H9 (cell line): Measurements from ENCODE around the gene COX10. TPM values are rescaled to one million over a fixed set of nuclear protein-coding genes. Genes with fewer than 3 reads are reported as not detected.
A peak's percentile ranks its signal among the peaks of the same experiment; 100 is the strongest.

Experiments used
- DNase-seq: peaks from one replicate; pipeline ENCODE4 v3.0.0-alpha.2; 2017
- H2AFZ ChIP-seq: one replicate; pipeline ENCODE4 v1.6.1; 2013; ENCODE audit warnings: mild to moderate bottlenecking, low read length, control low read depth, moderate library complexity
- H2AK5ac ChIP-seq: 2 replicates; pipeline ENCODE4 v1.6.1; 2013; ENCODE audit warnings: low read length, control low read depth, mixed read lengths; ENCODE audit not compliant: insufficient read length
- H2BK120ac ChIP-seq: one replicate; pipeline ENCODE4 v1.6.1; 2013; ENCODE audit warnings: low read depth, mild to moderate bottlenecking, low read length, control low read depth, inconsistent platforms; ENCODE audit not compliant: poor library complexity, severe bottlenecking
- H2BK12ac ChIP-seq: 2 replicates; pipeline ENCODE4 v1.6.1; 2013; ENCODE audit warnings: low read length, control low read depth, mixed read lengths, low read depth; ENCODE audit not compliant: insufficient read length
- H2BK15ac ChIP-seq: 2 replicates; pipeline ENCODE4 v1.6.1; 2013; ENCODE audit warnings: low read depth, low read length, control low read depth
- H2BK20ac ChIP-seq: one replicate; pipeline ENCODE4 v1.6.1; 2013; ENCODE audit warnings: low read depth, mild to moderate bottlenecking, low read length, control low read depth, inconsistent platforms; ENCODE audit not compliant: poor library complexity, severe bottlenecking
- H2BK5ac ChIP-seq: 2 replicates; pipeline ENCODE4 v1.6.1; 2013; ENCODE audit warnings: low read length, control low read depth, mixed read lengths; ENCODE audit not compliant: insufficient read length
- H3K14ac ChIP-seq: 2 replicates; pipeline ENCODE4 v1.6.1; 2013; ENCODE audit warnings: low read length, control low read depth; ENCODE audit not compliant: insufficient read depth
- H3K18ac ChIP-seq: 2 replicates; pipeline ENCODE4 v1.6.1; 2013; ENCODE audit warnings: low read depth, mild to moderate bottlenecking, mixed read lengths, low read length, control low read depth; ENCODE audit not compliant: insufficient read length
- H3K23ac ChIP-seq: 2 replicates; pipeline ENCODE4 v1.6.1; 2013; ENCODE audit warnings: low read length, control low read depth, mixed read lengths, low read depth; ENCODE audit not compliant: insufficient read length
- H3K23me2 ChIP-seq: 2 replicates; pipeline ENCODE4 v1.6.1; 2013; ENCODE audit warnings: low read depth, mild to moderate bottlenecking, mixed read lengths, low read length, control low read depth; ENCODE audit not compliant: insufficient read length, poor library complexity, severe bottlenecking
- H3K27ac ChIP-seq: 2 replicates; pipeline ENCODE4 v1.5.1; 2013; ENCODE audit warnings: low read length, control low read depth, mixed read lengths, low read depth; ENCODE audit not compliant: insufficient read length
- H3K27me3 ChIP-seq: 2 replicates; pipeline ENCODE4 v1.6.1; 2013; ENCODE audit warnings: low read length, control low read depth, inconsistent platforms; ENCODE audit not compliant: insufficient read depth
- H3K4ac ChIP-seq: 2 replicates; pipeline ENCODE4 v1.6.1; 2013; ENCODE audit warnings: low read depth, mild to moderate bottlenecking, control low read depth, inconsistent platforms, low read length, moderate library complexity
- H3K4me1 ChIP-seq: 2 replicates; pipeline ENCODE4 v1.6.1; 2013; ENCODE audit warnings: low read length, control low read depth, inconsistent platforms; ENCODE audit not compliant: insufficient read depth
- H3K4me2 ChIP-seq: 2 replicates; pipeline ENCODE4 v1.6.1; 2013; ENCODE audit warnings: low read length, control low read depth, mixed read lengths; ENCODE audit not compliant: insufficient read length, insufficient read depth
- H3K56ac ChIP-seq: 2 replicates; pipeline ENCODE4 v1.6.1; 2013; ENCODE audit warnings: low read depth, mild to moderate bottlenecking, mixed read lengths, low read length, control low read depth; ENCODE audit not compliant: insufficient read length
- H3K79me1 ChIP-seq: 2 replicates; pipeline ENCODE4 v1.6.1; 2013; ENCODE audit warnings: low read depth, mild to moderate bottlenecking, moderate library complexity, low read length, control low read depth, inconsistent platforms; ENCODE audit not compliant: insufficient read depth, poor library complexity, severe bottlenecking
- H3K79me2 ChIP-seq: 2 replicates; pipeline ENCODE4 v1.6.1; 2013; ENCODE audit warnings: low read length, control low read depth, inconsistent platforms; ENCODE audit not compliant: insufficient read depth
- H3K9ac ChIP-seq: 2 replicates; pipeline ENCODE4 v1.6.1; 2013; ENCODE audit warnings: low read length, control low read depth, mixed read lengths; ENCODE audit not compliant: insufficient read length; ENCODE audit errors: extremely low read depth
- H3K9me3 ChIP-seq: one replicate; pipeline ENCODE4 v1.6.1; 2013; ENCODE audit warnings: low read depth, low read length, inconsistent platforms; ENCODE audit not compliant: control insufficient read depth
- H3T11ph ChIP-seq: one replicate; pipeline ENCODE4 v1.6.1; 2013; ENCODE audit warnings: mild to moderate bottlenecking, low read length, control low read depth, inconsistent platforms
- H4K20me1 ChIP-seq: one replicate; pipeline ENCODE4 v1.6.1; 2013; ENCODE audit not compliant: control insufficient read depth, insufficient read length, insufficient read depth
- H4K5ac ChIP-seq: 2 replicates; pipeline ENCODE4 v1.6.1; 2013; ENCODE audit warnings: low read depth, mild to moderate bottlenecking, mixed read lengths, low read length, control low read depth; ENCODE audit not compliant: insufficient read length
- H4K8ac ChIP-seq: replicated peaks from 2 replicates; pipeline ENCODE4 v1.6.1; 2013; ENCODE audit warnings: low read length, control low read depth, mixed read lengths, low read depth; ENCODE audit not compliant: insufficient read length
- H4K91ac ChIP-seq: 2 replicates; pipeline ENCODE4 v1.6.1; 2013; ENCODE audit warnings: low read depth, mild to moderate bottlenecking, moderate library complexity, mixed read lengths, low read length, control low read depth; ENCODE audit not compliant: insufficient read length
- H3K27ac Mint-ChIP-seq, 3 experiments: 2 replicates in 2 of 3; 3 replicates in 1 of 3; pipeline ENCODE4 v1.8.0; 2020 to 2021; ENCODE audit warnings: mixed read lengths in 3 of 3, mild to moderate bottlenecking in 1 of 3, moderate library complexity in 1 of 3
- H3K27me3 Mint-ChIP-seq: 2 replicates; pipeline ENCODE4 v1.8.0; 2021; ENCODE audit warnings: low read depth, mild to moderate bottlenecking, moderate library complexity, mixed read lengths
- H3K36me3 Mint-ChIP-seq, 3 experiments: 2 replicates in 2 of 3; 3 replicates in 1 of 3; pipeline ENCODE4 v1.8.0; 2020 to 2021; ENCODE audit warnings: low read depth in 3 of 3, mixed read lengths in 3 of 3; ENCODE audit not compliant: insufficient read depth in 1 of 3
- H3K4me1 Mint-ChIP-seq, 2 experiments: 2 replicates each; pipeline ENCODE4 v1.8.0; 2020; ENCODE audit warnings: mixed read lengths in 2 of 2
- H3K4me3 Mint-ChIP-seq, 2 experiments: 2 replicates in 1 of 2; 3 replicates in 1 of 2; pipeline ENCODE4 v1.8.0; 2020 to 2021; ENCODE audit warnings: mild to moderate bottlenecking in 2 of 2, mixed read lengths in 2 of 2, moderate library complexity in 1 of 2
- H3K9me3 Mint-ChIP-seq, 2 experiments: 2 replicates in 1 of 2; 3 replicates in 1 of 2; pipeline ENCODE4 v1.8.0; 2020; ENCODE audit warnings: mild to moderate bottlenecking in 2 of 2, mixed read lengths in 2 of 2, moderate library complexity in 1 of 2
- WGBS: extraction: QIAGEN DNeasy Blood & Tissue Kit; methylation state at CpG from one replicate; pipeline ENCODE4 v1.1.7; 2013; ENCODE audit warnings: missing lambda C conversion rate, low lambda C conversion rate, mixed read lengths; ENCODE audit not compliant: insufficient read length; ENCODE audit errors: extremely low coverage; 5-methylcytosine and 5-hydroxymethylcytosine counted together
- total RNA-seq: library from RNA; stranded (reverse); gene quantifications from 2 replicates; pipeline ENCODE4 v1.2.1, GENCODE V29; 2021
- TF ChIP-seq, protein P1 (sequence below): fragments of 200-600 bp; sonication (generic); conservative IDR thresholded peaks from 3 replicates; pipeline ENCODE4 v1.8.0; 2021; ENCODE audit warnings: antibody characterized with exemption, mild to moderate bottlenecking

COX10 gene
- total RNA-seq, 1 experiment from 2014 or later = 20.6 TPM

DNA sequence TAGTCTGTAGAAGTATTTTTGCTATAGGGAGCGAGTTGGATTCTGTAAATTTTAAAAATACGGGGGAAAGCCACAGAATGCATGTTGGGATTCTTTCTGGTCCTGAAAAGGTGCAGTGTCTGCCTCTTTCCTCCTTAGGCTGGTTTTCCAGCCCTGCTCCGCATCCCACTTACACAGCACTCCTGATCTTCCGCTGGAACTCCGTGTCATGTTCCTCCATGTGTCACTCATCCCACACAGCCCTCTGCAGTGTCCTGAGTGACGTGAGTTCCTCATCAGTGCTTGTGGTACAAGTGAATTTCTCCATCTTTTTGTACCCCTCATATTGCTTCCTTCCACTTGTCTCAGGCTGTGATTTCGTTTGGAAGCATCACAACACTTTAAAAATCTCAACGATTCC is 34.5 kb downstream of the COX10 start:
- no peak for DNase-seq
- Histone ChIP-seq H3K9me3 (no peaks in the 10 kb centered on the region), H4K5ac (no peak overlapping the region), H3K79me1 (peaks cover 2% of the 10 kb centered on the region), H3K9ac (no peak overlapping the region), H3T11ph (no peak overlapping the region), H3K27ac (no peak overlapping the region), H3K79me2 (no peaks in the 10 kb centered on the region; the same call in 1 of the 2 replicates), H4K91ac (no peak overlapping the region), H2BK5ac (no peak overlapping the region), H2BK12ac (peak overlapping the region; percentile 68), H3K4ac (no peak overlapping the region), H3K18ac (no peak overlapping the region), H2BK120ac (no peak overlapping the region), H3K27me3 (no peaks in the 10 kb centered on the region), H4K8ac (no peak overlapping the region), H2BK20ac (no peak overlapping the region), H2BK15ac (no peak overlapping the region), H3K4me2 (no peak overlapping the region), H3K14ac (no peak overlapping the region), H3K23ac (no peak overlapping the region), H2AK5ac (no peak overlapping the region), H3K4me1 (no peaks in the 10 kb centered on the region), H3K56ac (no peak overlapping the region), H4K20me1 (no peaks in the 10 kb centered on the region), H3K23me2 (no peaks in the 10 kb centered on the region), H2AFZ (no peak overlapping the region)
- no peak overlapping the region; a peak in 1 of 7 replicates for H3K27ac Mint-ChIP-seq
- no peaks in the 10 kb centered on the region for H3K27me3 Mint-ChIP-seq
- H3K36me3 Mint-ChIP-seq = no peaks in the 10 kb centered on the region
- H3K9me3 Mint-ChIP-seq = no peaks in the 10 kb centered on the region
- no CpG with 5 or more reads among the region's 8 CpGs for WGBS
- no peak overlapping the region for H3K4me3 Mint-ChIP-seq
- no peaks in the 10 kb centered on the region for H3K4me1 Mint-ChIP-seq
- TF ChIP-seq, protein P1, sequence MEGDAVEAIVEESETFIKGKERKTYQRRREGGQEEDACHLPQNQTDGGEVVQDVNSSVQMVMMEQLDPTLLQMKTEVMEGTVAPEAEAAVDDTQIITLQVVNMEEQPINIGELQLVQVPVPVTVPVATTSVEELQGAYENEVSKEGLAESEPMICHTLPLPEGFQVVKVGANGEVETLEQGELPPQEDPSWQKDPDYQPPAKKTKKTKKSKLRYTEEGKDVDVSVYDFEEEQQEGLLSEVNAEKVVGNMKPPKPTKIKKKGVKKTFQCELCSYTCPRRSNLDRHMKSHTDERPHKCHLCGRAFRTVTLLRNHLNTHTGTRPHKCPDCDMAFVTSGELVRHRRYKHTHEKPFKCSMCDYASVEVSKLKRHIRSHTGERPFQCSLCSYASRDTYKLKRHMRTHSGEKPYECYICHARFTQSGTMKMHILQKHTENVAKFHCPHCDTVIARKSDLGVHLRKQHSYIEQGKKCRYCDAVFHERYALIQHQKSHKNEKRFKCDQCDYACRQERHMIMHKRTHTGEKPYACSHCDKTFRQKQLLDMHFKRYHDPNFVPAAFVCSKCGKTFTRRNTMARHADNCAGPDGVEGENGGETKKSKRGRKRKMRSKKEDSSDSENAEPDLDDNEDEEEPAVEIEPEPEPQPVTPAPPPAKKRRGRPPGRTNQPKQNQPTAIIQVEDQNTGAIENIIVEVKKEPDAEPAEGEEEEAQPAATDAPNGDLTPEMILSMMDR = no peak
